Osteoblast (primary cell): ENCODE results near the gene BDKRB1. TPM values are rescaled to one million over a fixed set of nuclear protein-coding genes. Genes with fewer than 3 reads are reported as not detected.
A peak's percentile ranks its signal among the peaks of the same experiment; 100 is the strongest.

Experiments used
- DNase-seq: peaks from one replicate; pipeline ENCODE4 v3.0.0; 2011; ENCODE audit warnings: low spot score, mixed read lengths; ENCODE audit not compliant: insufficient read length; ENCODE audit errors: missing footprints
- H2AFZ ChIP-seq: 2 replicates; pipeline ENCODE4 v1.6.0; 2011; ENCODE audit warnings: mild to moderate bottlenecking, low read length
- H3K27ac ChIP-seq: 2 replicates; pipeline ENCODE4 v1.5.1; 2011; ENCODE audit warnings: mild to moderate bottlenecking, low read depth, low read length, moderate library complexity
- H3K27me3 ChIP-seq: 2 replicates; pipeline ENCODE4 v1.6.0; 2012; ENCODE audit warnings: mild to moderate bottlenecking, control low read depth, inconsistent platforms, low read length, moderate library complexity; ENCODE audit not compliant: insufficient read depth
- H3K36me3 ChIP-seq: 2 replicates; pipeline ENCODE4 v1.5.1; 2011; ENCODE audit warnings: mild to moderate bottlenecking, low read length, control low read depth, moderate library complexity; ENCODE audit not compliant: insufficient read depth
- H3K4me1 ChIP-seq: 2 replicates; pipeline ENCODE4 v1.5.1; 2011; ENCODE audit warnings: mild to moderate bottlenecking, low read length, control low read depth, moderate library complexity; ENCODE audit not compliant: insufficient read depth
- H3K4me2 ChIP-seq: 2 replicates; pipeline ENCODE4 v1.6.0; 2011; ENCODE audit warnings: mild to moderate bottlenecking, low read length; ENCODE audit not compliant: insufficient read depth
- H3K4me3 ChIP-seq: fragments of 200-600 bp; sonication (generic); 3 replicates; pipeline ENCODE4 v1.5.1; 2012; ENCODE audit warnings: mild to moderate bottlenecking, low read length, inconsistent platforms; ENCODE audit not compliant: insufficient read depth
- H3K79me2 ChIP-seq: 2 replicates; pipeline ENCODE4 v1.6.0; 2012; ENCODE audit warnings: mild to moderate bottlenecking, low read length, control low read depth, inconsistent platforms; ENCODE audit not compliant: insufficient read depth
- H3K9me3 ChIP-seq: 2 replicates; pipeline ENCODE4 v1.5.1; 2011; ENCODE audit warnings: low read depth, low read length, control low read depth
- H4K20me1 ChIP-seq: 2 replicates; pipeline ENCODE4 v1.6.0; 2012; ENCODE audit warnings: mild to moderate bottlenecking, low read length, control low read depth; ENCODE audit not compliant: insufficient read depth
- total RNA-seq: library from RNA; depleted of rRNA; stranded (reverse); fragments of >200 nt; gene quantifications from 2 replicates; pipeline ENCODE4 v1.2.3, GENCODE V29; 2012
- TF ChIP-seq, protein P1 (sequence below): IDR thresholded peaks from 2 replicates; pipeline ENCODE4 v1.5.1; 2011; ENCODE audit warnings: mild to moderate bottlenecking, low read depth, low read length, moderate library complexity; ENCODE audit errors: extremely low read depth

Gene BDKRB1
- total RNA-seq, 1 donor, result 0.72 TPM

- Histone ChIP-seq H3K27ac (peak overlapping the region; percentile 76), H3K4me1 (peaks cover 66% of the 10 kb centered on the region), H4K20me1 (no peaks in the 10 kb centered on the region), H3K4me3 (no peak overlapping the region), H3K27me3 (no peaks in the 10 kb centered on the region), H3K79me2 (peaks cover 7% of the 10 kb centered on the region), H3K4me2 (peak overlapping the region; percentile 37), H3K9me3 (no peaks in the 10 kb centered on the region), H3K36me3 (no peaks in the 10 kb centered on the region), H2AFZ (no peak overlapping the region)
- TF ChIP-seq, protein P1, sequence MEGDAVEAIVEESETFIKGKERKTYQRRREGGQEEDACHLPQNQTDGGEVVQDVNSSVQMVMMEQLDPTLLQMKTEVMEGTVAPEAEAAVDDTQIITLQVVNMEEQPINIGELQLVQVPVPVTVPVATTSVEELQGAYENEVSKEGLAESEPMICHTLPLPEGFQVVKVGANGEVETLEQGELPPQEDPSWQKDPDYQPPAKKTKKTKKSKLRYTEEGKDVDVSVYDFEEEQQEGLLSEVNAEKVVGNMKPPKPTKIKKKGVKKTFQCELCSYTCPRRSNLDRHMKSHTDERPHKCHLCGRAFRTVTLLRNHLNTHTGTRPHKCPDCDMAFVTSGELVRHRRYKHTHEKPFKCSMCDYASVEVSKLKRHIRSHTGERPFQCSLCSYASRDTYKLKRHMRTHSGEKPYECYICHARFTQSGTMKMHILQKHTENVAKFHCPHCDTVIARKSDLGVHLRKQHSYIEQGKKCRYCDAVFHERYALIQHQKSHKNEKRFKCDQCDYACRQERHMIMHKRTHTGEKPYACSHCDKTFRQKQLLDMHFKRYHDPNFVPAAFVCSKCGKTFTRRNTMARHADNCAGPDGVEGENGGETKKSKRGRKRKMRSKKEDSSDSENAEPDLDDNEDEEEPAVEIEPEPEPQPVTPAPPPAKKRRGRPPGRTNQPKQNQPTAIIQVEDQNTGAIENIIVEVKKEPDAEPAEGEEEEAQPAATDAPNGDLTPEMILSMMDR, result no peak
- DNase-seq, result no peak
Observed at GRCh38 chr14:96252323-96252998, 3.5 kb upstream of the BDKRB1 start.

GRCh38 chr14:96252999-96253539, 2.9 kb upstream of the BDKRB1 start:
- no peaks in the 10 kb centered on the region for H4K20me1 ChIP-seq
- peak overlapping the region; percentile 37 for H3K4me2 ChIP-seq
- TF ChIP-seq, protein P1, result no peak
- peaks cover 66% of the 10 kb centered on the region for H3K4me1 ChIP-seq
- H3K36me3 ChIP-seq, result no peaks in the 10 kb centered on the region
- no peaks in the 10 kb centered on the region for H3K27me3 ChIP-seq
- no peaks in the 10 kb centered on the region for H3K9me3 ChIP-seq
- H3K27ac ChIP-seq, result peak overlapping the region; percentile 76
- H2AFZ ChIP-seq, result peak overlapping the region; percentile 46
- H3K4me3 ChIP-seq, result no peak overlapping the region
- H3K79me2 ChIP-seq, result peaks cover 12% of the 10 kb centered on the region
- DNase-seq, result peak; percentile 93

DNA sequence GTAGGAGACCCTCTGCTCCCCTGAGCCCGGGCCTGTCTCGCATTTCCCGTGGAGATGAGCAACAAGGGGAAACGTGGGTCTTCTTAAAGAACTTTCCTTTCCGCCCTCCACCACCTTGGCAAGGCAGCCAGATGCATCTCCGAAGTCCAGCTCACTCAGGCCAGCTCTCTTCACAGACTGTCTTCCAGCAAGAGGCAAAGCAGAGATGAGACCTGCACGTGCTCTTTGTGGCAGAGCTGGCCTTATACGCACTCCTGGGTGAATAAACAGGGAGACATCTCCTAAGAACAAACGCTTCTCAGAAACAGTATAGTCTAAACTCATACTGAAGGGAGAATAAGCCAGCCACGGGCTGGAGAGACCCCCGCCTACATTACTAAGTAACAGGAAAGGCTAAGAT, 1.3 kb upstream of the BDKRB1 start:
- H2AFZ ChIP-seq, result no peak overlapping the region
- H3K4me2 ChIP-seq, result no peak overlapping the region
- H3K4me1 ChIP-seq, result peaks cover 51% of the 10 kb centered on the region
- DNase-seq, result no peak
- H3K36me3 ChIP-seq, result peaks cover 6% of the 10 kb centered on the region
- H3K4me3 ChIP-seq, result no peak overlapping the region
- no peaks in the 10 kb centered on the region for H4K20me1 ChIP-seq
- no peaks in the 10 kb centered on the region for H3K27me3 ChIP-seq
- H3K79me2 ChIP-seq, result peaks cover 21% of the 10 kb centered on the region
- H3K9me3 ChIP-seq, result no peaks in the 10 kb centered on the region
- H3K27ac ChIP-seq, result peak overlapping the region; percentile 97
- TF ChIP-seq, protein P1, result no peak

DNA sequence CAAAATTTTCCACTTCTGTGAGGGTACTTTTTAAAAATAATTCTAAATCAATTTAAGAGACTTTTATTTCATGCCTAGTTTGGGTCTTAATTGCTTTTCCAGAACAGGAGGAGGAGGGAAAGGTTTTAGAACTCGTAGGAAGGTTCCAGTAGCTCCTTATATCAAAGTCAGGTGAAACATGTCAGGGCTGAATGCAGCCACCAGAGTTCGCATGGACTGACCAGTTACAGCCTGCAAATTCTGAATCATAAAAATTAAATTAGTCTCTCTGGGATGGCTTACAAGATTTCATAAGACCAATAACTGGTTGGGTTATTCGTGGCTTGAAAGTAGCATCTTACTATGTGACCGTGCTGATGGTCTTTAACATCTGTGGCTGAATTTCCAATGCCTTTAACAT, 397 bp downstream of the BDKRB1 start:
- Histone ChIP-seq H3K4me3 (peak overlapping the region; percentile 59), H3K9me3 (no peaks in the 10 kb centered on the region), H3K4me2 (peak overlapping the region; percentile 75), H2AFZ (no peak overlapping the region), H3K4me1 (peaks cover 59% of the 10 kb centered on the region), H3K79me2 (peaks cover 31% of the 10 kb centered on the region), H4K20me1 (no peaks in the 10 kb centered on the region), H3K27ac (peak overlapping the region; percentile 97), H3K36me3 (peaks cover 11% of the 10 kb centered on the region), H3K27me3 (no peaks in the 10 kb centered on the region)
- TF ChIP-seq, protein P1, result peak; percentile 57
- no peak for DNase-seq
